ENCODE measurements around the gene ATP9B. TPM values are rescaled to one million over a fixed set of nuclear protein-coding genes. Genes with fewer than 3 reads are reported as not detected.

Gene ATP9B
- total RNA-seq, 2 donors from 2014 or later: 29.1 to 38.1 TPM

DNA sequence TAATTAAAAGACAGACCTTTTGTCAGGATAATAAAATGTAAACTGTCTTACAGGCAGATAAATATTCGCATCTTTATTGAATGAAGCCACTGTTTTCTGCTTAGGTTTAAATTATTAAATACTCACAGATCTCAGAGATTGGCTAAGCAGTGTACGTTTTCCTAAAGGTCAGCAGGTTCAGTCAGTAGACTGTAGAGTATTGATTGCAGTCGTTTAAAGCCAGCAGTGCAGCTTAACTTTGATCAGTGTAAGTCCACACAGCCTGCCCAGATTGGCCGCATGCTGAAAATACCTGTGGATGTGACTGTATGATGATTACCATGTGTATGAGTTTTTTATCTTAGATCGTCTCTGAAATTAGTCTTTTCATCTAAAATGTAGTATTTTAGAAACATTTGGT is 42.3 kb downstream of the ATP9B start:
- peaks cover 3% of the 10 kb centered on the region for H3K9me3 Mint-ChIP-seq
- Histone ChIP-seq H3K4me3 (ENCODE audit: low read length) (no peak overlapping the region), H3K9ac (ENCODE audit: extremely low read depth, low read length, poor library complexity, severe bottlenecking) (no peak overlapping the region), H3K27me3 (ENCODE audit: control insufficient read depth, insufficient read depth, low read length, poor library complexity, severe bottlenecking) (no peaks in the 10 kb centered on the region), H3K36me3 (ENCODE audit: control insufficient read depth, insufficient read depth, low read length) (peaks cover 15% of the 10 kb centered on the region), H3K27ac (ENCODE audit: low read depth, low read length) (no peak overlapping the region), H3K4me1 (ENCODE audit: control insufficient read depth, insufficient read depth, low read length) (no peaks in the 10 kb centered on the region), H3K9me3 (ENCODE audit: control insufficient read depth, low read length) (no peaks in the 10 kb centered on the region)
- H3K27ac Mint-ChIP-seq: no peak overlapping the region
- H3K27me3 Mint-ChIP-seq (ENCODE audit: insufficient read depth): no peaks in the 10 kb centered on the region
- WGBS, 2 experiments (ENCODE audit: insufficient coverage in 1 of 2, insufficient read length in 1 of 2): 88 to 89% methylated on average over 4 to 5 of the region's 5 CpGs
- peaks cover 20% of the 10 kb centered on the region for H3K36me3 Mint-ChIP-seq (ENCODE audit: low read depth)
- no peak for DNase-seq
- TF ChIP-seq, protein P1, sequence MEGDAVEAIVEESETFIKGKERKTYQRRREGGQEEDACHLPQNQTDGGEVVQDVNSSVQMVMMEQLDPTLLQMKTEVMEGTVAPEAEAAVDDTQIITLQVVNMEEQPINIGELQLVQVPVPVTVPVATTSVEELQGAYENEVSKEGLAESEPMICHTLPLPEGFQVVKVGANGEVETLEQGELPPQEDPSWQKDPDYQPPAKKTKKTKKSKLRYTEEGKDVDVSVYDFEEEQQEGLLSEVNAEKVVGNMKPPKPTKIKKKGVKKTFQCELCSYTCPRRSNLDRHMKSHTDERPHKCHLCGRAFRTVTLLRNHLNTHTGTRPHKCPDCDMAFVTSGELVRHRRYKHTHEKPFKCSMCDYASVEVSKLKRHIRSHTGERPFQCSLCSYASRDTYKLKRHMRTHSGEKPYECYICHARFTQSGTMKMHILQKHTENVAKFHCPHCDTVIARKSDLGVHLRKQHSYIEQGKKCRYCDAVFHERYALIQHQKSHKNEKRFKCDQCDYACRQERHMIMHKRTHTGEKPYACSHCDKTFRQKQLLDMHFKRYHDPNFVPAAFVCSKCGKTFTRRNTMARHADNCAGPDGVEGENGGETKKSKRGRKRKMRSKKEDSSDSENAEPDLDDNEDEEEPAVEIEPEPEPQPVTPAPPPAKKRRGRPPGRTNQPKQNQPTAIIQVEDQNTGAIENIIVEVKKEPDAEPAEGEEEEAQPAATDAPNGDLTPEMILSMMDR (conservative IDR thresholded peaks at IDR 0.05): no peak
- peaks cover 3% of the 10 kb centered on the region for H3K4me1 Mint-ChIP-seq
- no peak overlapping the region for H3K4me3 Mint-ChIP-seq

- H3K27me3 Mint-ChIP-seq (ENCODE audit: insufficient read depth): no peaks in the 10 kb centered on the region
These were observed 48.2 kb downstream of the ATP9B start for GRCh38 chr18:79117385-79117784.

DNA sequence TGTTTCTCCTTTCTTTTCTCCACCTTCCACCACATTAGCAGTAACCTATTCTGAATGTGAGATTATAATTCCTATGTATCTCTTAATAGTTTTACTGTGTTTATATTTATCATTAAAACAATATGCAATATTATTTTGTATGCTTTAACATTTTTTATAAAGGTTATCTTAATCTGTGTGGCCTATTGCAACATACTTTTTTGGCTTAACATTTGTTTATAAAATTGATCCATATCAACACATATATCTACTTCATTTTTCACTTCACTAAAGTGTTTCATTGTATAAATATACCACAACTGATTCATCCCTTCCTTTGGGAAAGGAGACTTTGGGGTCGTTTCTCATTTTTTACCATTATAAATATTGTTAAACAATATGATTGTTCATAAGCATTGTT is 48.6 kb downstream of the ATP9B start:
- TF ChIP-seq, protein P1 (conservative IDR thresholded peaks at IDR 0.05): no peak
- no peak overlapping the region for H3K4me3 Mint-ChIP-seq
- no peaks in the 10 kb centered on the region for H3K4me1 Mint-ChIP-seq
- H3K27me3 Mint-ChIP-seq (ENCODE audit: insufficient read depth): no peaks in the 10 kb centered on the region
- Histone ChIP-seq H3K9me3 (ENCODE audit: control insufficient read depth, low read length) (no peaks in the 10 kb centered on the region), H3K9ac (ENCODE audit: extremely low read depth, low read length, poor library complexity, severe bottlenecking) (no peak overlapping the region), H3K36me3 (ENCODE audit: control insufficient read depth, insufficient read depth, low read length) (peaks cover 15% of the 10 kb centered on the region), H3K4me3 (ENCODE audit: low read length) (no peak overlapping the region), H3K27me3 (ENCODE audit: control insufficient read depth, insufficient read depth, low read length, poor library complexity, severe bottlenecking) (no peaks in the 10 kb centered on the region), H3K27ac (ENCODE audit: low read depth, low read length) (no peak overlapping the region), H3K4me1 (ENCODE audit: control insufficient read depth, insufficient read depth, low read length) (no peaks in the 10 kb centered on the region)
- no CpG with 5 or more reads among the region's 1 CpG for WGBS, 2 experiments (ENCODE audit: insufficient coverage in 1 of 2, insufficient read length in 1 of 2)
- peaks cover 3% of the 10 kb centered on the region for H3K9me3 Mint-ChIP-seq
- no peak overlapping the region for H3K27ac Mint-ChIP-seq
- no peak for DNase-seq
- peaks cover 20% of the 10 kb centered on the region for H3K36me3 Mint-ChIP-seq (ENCODE audit: low read depth)

More at GRCh38 chr18:79117385-79117784, 48.2 kb downstream of the ATP9B start:
- H3K36me3 ChIP-seq (ENCODE audit: control insufficient read depth, insufficient read depth, low read length): peaks cover 15% of the 10 kb centered on the region
- H3K36me3 Mint-ChIP-seq (ENCODE audit: low read depth): peaks cover 20% of the 10 kb centered on the region
- no peaks in the 10 kb centered on the region for H3K27me3 ChIP-seq (ENCODE audit: control insufficient read depth, insufficient read depth, low read length, poor library complexity, severe bottlenecking)
- no peaks in the 10 kb centered on the region for H3K4me1 Mint-ChIP-seq
- no peak overlapping the region for H3K4me3 ChIP-seq (ENCODE audit: low read length)
- DNase-seq: no peak
- 100% methylated on average over 2 of the region's 3 CpGs; no CpG with 5 or more reads in 1 of the 2 experiments for WGBS, 2 experiments (ENCODE audit: insufficient coverage in 1 of 2, insufficient read length in 1 of 2)
- no peak overlapping the region for H3K9ac ChIP-seq (ENCODE audit: extremely low read depth, low read length, poor library complexity, severe bottlenecking)
- H3K27ac Mint-ChIP-seq: no peak overlapping the region
- H3K9me3 Mint-ChIP-seq: peaks cover 3% of the 10 kb centered on the region
- H3K9me3 ChIP-seq (ENCODE audit: control insufficient read depth, low read length): no peaks in the 10 kb centered on the region
- H3K4me3 Mint-ChIP-seq: no peak overlapping the region
- H3K4me1 ChIP-seq (ENCODE audit: control insufficient read depth, insufficient read depth, low read length): no peaks in the 10 kb centered on the region
- H3K27ac ChIP-seq (ENCODE audit: low read depth, low read length): no peak overlapping the region
- TF ChIP-seq, protein P1 (conservative IDR thresholded peaks at IDR 0.05): no peak

Measured in endodermal cell (in vitro differentiated cells).